IPS-11a (cell line): ENCODE measurements around the gene CTBP1.

ENCODE experiments used
- H3K4me3 ChIP-seq: one replicate; pipeline ENCODE4 v1.5.1; 2013; ENCODE audit warnings: low read depth, low read length, control low read depth

Gene CTBP1

GRCh38 chr4:1177274-1178141 lies 71.4 kb downstream of the CTBP1 start:
- no peak overlapping the region for H3K4me3 ChIP-seq

DNA sequence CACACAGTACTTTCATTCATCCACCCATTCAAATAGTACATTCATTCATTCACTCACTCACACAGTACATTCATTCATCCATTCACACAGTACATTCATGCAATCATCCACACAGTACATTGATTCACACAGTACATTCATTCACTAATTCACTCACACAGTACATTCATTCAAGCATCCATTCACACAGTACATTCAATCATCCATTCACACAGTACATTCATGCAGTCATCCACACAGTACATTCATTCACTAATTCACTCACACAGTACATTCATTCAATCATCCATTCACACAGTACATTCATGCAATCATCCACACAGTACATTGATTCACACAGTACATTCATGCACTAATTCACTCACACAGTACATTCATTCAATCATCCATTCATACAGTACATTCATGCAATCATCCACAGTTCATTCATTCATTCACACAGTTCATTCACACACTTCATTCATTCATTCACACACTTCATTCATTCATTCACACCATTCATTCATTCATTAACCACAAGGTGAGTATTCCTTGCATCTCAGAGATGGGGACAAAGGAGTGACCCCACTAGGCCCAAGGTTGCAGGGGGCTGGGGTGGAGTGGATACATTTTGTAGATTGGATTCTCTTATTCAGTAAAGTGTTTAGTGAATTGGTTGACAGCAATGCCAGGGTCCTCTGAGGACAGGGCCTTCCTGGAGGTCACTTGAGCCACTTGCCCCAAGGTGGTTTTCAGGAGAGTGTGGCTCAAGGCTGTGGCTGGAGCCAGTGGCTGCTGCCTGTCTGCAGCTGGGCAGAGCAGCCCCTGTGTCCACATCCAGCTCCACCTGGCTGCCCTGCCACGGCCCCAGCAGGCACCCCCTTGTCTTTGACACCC lies 72.3 kb downstream of the CTBP1 start:
- H3K4me3 ChIP-seq, result no peak overlapping the region

DNA sequence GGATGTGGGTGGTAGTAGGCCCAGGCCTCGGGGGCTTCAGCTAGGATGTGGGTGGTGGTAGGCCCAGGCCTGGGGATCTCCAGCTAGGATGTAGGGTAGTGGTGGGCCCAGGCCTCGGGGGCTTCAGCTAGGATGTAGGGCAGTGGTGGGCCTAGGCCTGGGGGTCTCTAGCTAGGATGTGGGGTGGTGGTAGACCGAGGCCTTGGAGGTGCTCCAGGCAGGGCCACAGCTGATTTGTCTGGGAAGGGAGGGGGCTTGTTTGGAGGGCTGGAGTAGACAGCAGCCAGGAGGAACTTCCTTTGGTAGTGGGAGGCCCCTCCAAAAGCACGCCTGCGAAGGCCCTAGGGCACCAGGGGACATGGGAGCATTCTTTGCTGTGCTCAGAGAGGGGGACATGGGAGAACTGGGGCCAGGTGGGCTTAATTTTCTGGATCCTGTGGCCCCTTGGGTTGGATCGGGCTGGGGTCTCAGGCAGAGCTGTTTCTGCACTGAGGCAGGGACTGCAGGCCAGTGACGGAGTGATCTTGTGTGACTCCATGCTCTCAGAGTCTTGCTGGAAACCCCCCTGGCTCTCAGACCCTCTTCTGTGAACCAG lies 73.2 kb downstream of the CTBP1 start:
- no peak overlapping the region for H3K4me3 ChIP-seq

DNA sequence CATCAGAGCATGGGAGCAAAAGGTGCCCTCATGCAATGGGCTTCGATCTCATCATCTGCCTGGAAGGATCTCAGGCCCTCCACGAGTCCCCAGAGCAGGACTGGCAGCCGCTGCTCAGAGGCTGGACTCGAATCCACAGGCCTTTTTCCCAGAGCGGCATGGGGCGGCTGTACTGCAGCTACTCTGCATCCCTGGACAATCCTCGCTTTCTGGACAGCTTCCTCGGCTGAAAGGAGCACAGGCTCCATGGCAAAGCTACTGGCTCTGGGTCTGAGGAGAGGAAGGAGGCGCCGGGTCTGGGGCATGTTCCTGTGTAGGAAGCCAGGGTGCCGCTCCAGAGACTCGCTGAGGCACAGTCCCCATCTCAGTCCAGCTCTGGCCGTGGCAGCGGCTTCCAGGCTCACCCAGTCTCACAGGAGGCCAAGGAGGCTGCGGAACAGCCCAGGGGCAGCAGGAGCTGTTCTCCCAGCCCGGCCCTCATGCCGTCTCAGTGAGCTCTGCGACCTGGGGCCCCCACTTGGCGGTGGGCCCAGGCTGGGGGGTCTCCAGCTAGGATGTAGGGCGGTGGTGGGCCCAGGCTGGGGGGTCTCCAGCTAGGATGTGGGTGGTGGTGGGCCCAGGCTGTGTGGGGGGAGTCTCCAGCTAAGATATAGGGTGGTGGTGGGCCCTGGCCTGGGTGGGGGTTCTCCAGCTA lies 73.8 kb downstream of the CTBP1 start:
- no peak overlapping the region for H3K4me3 ChIP-seq

- no peak overlapping the region for H3K4me3 ChIP-seq
Observed at GRCh38 chr4:1172971-1173757, 75.8 kb downstream of the CTBP1 start.

GRCh38 chr4:1172228-1172851 lies 76.6 kb downstream of the CTBP1 start, which contains the start of gene SPON2:
Gene SPON2, minus strand, starts transcription at chr4:1172583.
- H3K4me3 ChIP-seq, result peak within 1 kb of the TSS; percentile 17

DNA sequence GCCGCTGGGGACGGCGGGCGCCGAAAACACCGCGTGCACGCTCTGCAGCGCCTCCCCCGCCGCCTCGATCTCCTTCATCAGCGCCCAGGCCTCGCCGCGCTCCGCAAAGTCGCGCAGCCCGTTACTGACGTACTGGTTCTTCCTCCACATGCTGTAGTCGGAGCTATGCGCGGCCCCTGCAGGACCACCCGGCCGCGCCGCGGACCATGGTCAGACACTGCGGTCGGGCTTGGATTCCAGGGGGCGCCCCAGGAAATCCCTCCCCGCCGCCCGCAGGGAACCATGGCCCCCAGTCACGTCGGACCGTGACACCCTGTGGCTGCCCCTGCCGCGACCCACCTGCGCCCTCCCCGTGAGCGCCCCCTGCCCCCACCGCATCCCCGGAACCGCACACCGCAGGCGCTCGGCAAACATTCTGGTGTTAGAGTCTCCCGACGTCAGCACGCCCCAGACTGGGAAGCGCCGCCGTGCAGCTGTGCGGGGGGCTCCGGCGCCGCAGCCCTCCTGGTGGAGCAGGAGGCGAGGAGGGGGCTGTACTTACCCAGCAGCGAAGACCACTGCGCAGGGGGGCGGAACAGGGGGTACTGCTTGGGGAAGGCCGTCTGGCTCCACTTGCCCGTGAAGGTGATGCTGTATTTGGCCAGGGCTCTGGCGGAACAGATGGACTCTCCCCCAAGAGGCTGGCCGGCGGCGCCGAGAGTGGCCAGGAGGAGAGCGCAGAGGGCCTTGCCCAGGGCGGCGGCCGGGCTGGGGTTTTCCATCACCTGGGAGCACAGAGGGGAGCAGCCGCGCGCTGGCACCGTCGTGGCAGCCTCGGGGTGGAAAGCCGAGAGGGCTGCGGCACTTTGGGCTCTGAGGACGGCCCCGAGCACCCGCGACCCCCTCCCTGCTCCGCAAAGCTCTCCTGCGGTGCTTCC lies 77.4 kb downstream of the CTBP1 start:
- peak overlapping the region; percentile 17 for H3K4me3 ChIP-seq

GRCh38 chr4:1170976-1171310 lies 78.0 kb downstream of the CTBP1 start:
- no peak overlapping the region for H3K4me3 ChIP-seq

GRCh38 chr4:1170156-1170975 lies 78.6 kb downstream of the CTBP1 start:
- H3K4me3 ChIP-seq, result no peak overlapping the region

GRCh38 chr4:1169691-1170096 lies 79.2 kb downstream of the CTBP1 start:
- H3K4me3 ChIP-seq, result no peak overlapping the region

- H3K4me3 ChIP-seq, result no peak overlapping the region
Observed at GRCh38 chr4:1169171-1169671, 79.7 kb downstream of the CTBP1 start.

DNA sequence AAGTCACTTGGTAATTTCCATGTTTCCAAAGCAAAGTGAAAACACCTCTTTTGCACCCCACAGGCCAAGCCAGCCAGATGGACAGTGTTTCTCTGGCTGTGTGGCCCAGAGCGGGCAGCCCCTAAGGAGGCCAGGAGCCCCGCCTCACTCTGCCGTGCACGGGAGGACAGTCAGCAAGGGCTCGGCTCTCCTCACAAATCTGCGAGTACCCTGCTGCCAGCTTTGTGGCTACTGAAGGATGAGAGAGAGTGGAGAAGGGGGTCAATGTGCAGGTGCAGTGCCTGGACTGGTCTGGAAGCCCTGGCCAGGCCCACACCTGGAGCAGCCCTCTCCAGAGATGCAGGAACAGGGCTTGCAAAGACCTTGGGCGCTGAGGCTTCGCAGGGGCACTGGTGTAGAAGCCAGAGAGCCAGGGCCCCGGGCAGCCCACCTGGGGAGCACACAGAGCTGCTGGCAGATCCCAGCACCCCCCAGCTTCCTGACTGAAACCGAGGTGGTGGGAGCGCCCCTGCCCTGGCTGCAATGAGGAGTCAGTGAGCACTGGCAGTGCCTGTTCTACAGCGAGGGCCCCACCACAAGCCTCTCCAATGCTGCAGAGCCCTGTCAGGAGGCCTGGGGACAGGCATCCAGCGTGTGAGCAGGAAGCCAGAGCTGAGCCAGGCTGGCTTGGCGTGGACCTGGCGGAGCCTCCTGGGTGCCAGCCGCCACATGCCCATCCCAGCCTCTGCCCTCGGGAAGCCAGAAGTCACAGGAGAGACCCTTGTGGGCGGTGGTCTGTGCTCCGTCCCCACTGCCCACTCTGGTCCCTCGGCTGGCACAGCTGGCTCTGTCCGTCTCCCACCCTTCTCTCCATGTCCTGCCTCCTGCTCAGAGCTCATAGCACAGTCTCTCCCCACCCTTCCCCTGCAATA lies 80.5 kb downstream of the CTBP1 start:
- no peak overlapping the region for H3K4me3 ChIP-seq

DNA sequence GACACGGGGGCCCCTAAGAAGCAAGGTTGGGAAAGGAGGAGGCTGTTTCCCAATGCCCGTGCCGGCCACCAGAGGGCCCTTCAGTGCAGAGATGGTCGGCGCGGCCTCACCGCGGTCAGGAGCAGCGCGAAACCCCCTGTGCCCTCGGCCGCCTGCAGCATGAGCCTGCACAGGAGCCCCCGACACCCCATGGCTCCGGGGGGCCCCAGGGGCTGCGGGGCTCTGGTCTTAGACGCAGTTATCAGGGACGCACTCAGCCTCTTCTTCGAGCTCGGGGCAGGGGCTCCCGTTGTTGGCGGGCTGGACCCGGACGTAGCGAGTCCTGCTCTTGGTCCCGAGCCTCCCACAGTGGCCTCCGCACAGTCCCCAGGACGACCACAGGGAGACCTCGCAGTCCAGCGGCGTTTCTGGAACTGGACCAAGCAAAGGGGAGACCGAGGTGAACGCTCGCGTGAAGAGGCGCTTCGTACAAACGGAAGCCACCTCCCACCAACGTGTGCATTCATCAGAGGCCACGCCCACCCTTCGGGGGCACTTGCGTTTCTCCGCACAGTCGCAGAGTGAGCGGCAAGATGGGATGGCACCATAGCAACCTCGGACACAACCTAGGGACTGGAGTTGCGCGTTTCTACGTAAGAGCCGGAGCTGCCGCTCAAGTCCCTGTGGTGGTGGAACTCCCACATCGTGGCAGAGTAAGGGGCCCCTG lies 81.5 kb downstream of the CTBP1 start:
- H3K4me3 ChIP-seq, result peak overlapping the region; percentile 37

DNA sequence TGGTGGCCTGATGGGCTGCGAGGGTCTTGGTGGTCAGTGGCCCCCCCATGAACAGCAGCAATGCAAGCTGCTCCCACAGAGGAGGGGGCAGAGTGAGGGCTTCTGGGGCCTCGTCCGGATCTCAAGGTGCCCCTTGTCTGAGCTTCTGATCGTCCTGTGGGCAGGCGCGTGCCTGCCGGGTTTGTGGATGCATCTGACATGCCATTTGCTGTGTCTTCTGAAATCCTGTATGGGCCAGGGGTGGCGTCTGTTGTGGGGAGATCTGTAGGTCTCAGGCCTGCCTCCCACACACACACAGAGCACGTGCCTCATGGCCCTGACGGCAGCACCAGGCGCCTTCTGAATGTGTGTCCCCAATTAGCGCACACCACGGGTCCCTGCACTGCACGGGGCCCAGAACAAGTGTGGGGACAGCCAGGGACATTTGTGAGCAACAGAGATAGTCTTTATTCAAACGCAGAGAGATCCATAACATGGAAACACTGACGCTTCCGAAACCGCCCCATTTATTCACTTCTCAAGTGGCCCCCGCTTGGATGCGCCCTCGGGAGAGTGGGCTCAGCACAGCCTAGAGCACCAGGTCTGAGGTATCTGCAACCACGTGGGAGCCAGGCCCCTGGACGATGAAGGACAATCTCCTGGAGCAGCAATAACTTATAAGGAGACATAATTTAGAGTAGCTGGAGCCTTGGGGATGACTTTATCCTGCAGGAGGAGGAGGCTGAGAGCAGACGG lies 82.3 kb downstream of the CTBP1 start:
- H3K4me3 ChIP-seq, result no peak overlapping the region

DNA sequence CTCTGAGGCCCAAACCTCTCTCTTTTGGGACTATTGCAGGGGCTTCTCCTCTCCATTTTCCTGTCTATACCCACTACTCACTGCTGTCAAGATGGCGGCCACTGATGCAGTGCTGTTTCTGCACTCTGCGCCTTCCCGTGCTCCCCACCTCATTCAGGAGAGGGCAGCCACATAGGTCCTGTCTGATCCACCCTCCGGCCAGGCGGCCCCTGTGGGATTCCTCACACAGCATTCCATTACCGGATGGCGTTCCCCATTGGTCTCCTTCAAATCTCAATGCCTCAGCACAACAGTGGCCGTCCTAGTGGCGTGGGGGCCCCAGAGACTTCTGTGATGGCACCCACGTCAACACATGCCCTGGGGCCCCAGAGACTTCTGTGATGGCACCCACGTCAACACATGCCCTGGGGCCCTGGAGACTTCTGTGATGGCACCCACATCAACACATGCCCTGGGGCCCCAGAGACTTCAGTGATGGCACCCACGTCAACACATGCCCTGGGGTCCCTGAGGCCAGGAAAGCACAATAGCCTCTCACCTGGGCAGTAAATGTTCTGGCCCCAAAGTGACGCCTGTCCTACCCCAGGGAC lies 83.9 kb downstream of the CTBP1 start:
- H3K4me3 ChIP-seq, result no peak overlapping the region
